ENCODE results near the gene MSH6. TPM values are rescaled to one million over a fixed set of nuclear protein-coding genes. Genes with fewer than 3 reads are reported as not detected.

MSH6 gene
- total and polyA plus RNA-seq, 2 of the 13 experiments (the other 11 are each of a cell fraction or from before 2014, with no cell fraction given), result 20.8 to 113 TPM

DNA sequence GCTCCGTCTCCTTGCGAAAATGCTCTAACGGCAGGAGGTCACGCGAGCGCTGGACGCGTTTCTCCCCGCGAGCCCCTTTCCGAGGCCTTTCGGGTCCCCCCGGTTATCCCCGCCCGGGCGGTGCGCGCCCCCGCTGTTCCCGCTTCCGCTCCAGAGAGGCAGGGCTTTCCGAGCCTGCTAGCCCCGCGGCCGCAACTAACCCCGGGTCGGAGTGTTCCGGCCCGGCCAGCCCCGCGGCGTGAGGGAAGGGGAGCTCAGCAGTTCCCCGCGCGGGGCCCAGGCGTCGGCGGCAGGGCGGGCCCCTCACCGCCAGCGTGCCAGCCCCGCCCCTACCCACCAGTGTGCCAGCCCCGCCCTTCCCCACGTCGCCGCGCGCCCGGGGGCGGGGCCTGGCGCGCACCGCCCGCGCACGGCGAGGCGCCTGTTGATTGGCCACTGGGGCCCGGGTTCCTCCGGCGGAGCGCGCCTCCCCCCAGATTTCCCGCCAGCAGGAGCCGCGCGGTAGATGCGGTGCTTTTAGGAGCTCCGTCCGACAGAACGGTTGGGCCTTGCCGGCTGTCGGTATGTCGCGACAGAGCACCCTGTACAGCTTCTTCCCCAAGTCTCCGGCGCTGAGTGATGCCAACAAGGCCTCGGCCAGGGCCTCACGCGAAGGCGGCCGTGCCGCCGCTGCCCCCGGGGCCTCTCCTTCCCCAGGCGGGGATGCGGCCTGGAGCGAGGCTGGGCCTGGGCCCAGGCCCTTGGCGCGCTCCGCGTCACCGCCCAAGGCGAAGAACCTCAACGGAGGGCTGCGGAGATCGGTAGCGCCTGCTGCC, at the start of gene MSH6 (continued):
- TF ChIP-seq, protein P1, sequence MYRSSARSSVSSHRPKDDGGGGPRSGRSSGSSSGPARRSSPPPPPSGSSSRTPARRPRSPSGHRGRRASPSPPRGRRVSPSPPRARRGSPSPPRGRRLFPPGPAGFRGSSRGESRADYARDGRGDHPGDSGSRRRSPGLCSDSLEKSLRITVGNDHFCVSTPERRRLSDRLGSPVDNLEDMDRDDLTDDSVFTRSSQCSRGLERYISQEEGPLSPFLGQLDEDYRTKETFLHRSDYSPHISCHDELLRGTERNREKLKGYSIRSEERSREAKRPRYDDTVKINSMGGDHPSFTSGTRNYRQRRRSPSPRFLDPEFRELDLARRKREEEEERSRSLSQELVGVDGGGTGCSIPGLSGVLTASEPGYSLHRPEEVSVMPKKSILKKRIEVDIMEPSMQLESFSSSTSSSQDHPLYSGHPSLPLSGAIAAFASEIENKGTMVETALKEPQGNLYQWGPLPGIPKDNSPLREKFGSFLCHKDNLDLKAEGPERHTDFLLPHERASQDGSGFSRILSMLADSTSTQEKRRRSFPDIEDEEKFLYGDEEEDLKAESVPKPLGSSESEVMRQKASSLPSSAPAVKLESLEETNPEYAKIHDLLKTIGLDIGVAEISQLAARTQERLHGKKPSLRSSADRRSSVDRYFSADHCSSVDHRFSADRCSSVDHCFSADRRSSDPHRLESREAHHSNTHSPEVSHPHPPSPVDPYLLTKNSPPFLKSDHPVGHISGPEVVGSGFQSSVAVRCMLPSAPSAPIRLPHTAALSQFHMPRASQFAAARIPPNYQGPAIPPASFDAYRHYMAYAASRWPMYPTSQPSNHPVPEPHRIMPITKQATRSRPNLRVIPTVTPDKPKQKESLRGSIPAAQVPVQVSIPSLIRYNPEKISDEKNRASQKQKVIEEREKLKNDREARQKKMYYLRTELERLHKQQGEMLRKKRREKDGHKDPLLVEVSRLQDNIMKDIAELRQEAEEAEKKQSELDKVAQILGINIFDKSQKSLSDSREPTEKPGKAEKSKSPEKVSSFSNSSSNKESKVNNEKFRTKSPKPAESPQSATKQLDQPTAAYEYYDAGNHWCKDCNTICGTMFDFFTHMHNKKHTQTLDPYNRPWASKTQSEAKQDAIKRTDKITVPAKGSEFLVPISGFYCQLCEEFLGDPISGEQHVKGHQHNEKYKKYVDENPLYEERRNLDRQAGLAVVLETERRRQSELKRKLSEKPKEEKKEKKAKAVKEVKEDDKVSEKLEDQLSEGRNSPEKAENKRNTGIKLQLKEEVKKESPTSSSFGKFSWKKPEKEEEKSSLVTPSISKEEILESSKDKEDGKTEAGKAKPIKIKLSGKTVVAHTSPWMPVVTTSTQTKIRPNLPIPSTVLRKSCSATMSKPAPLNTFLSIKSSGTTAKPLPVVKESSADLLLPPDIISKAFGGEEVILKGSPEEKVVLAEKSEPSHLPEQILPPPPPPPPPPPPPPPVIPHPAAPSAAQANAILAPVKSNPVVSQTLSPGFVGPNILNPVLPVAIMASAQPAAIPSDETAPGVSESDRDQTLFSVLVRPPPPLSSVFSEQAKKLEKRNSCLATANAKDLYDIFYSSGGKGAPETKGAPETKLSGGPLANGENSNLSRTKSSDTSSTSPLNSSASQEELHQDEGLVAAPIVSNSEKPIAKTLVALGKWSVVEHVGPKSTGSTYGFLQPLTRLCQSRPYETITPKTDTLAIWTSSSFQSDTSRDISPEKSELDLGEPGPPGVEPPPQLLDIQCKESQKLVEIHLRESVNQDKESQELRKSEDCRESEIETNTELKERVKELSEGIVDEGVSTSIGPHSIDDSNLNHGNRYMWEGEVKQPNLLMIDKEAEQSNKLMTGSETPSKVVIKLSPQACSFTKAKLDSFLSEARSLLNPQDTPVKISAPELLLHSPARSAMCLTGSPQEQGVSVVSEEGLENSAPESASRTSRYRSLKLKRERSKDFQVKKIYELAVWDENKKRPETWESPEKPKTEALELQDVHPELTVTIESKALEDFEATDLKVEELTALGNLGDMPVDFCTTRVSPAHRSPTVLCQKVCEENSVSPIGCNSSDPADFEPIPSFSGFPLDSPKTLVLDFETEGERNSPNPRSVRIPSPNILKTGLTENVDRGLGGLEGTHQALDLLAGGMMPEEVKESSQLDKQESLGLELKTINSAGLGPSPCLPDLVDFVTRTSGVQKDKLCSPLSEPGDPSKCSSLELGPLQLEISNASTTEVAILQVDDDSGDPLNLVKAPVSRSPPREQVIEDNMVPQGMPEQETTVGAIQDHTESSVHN (CRISPR knock-in tag; IDR thresholded peaks at IDR 0.05), result no peak
- TF ChIP-seq SOX5 (CRISPR knock-in tag; IDR thresholded peaks at IDR 0.05; ENCODE audit: borderline replicate concordance) (no peak), ZNF598 (CRISPR knock-in tag; IDR thresholded peaks at IDR 0.05; ENCODE audit: borderline replicate concordance) (peak; percentile 71; the same call in 1 of the 2 replicates), RFXANK (CRISPR knock-in tag; IDR thresholded peaks at IDR 0.05) (no peak), SOX13 (IDR thresholded peaks at IDR 0.05) (no peak), SOX13 (CRISPR knock-in tag; conservative IDR thresholded peaks at IDR 0.05 in 1 of 2, IDR thresholded peaks at IDR 0.05 in 1 of 2) (no peak; a peak in 1 of 4 replicates), MED8 (CRISPR knock-in tag; IDR thresholded peaks at IDR 0.05; ENCODE audit: insufficient replicate concordance) (peak; percentile 76), HNRNPL (IDR thresholded peaks at IDR 0.05; ENCODE audit: low read depth, low read length) (0 out of 2 replicates have a peak, but pooled peaks have one; percentile 43), RAD21 (CRISPR knock-in tag; IDR thresholded peaks at IDR 0.05) (peak; percentile 40; the same call in 1 of the 2 replicates), DPF2 (CRISPR knock-in tag; IDR thresholded peaks at IDR 0.05; ENCODE audit: borderline replicate concordance, low read depth) (no peak), EZH2 (conservative IDR thresholded peaks at IDR 0.05; ENCODE audit: low read depth, low read length) (no peak), ZFP37 (CRISPR knock-in tag; IDR thresholded peaks at IDR 0.05; ENCODE audit: borderline replicate concordance) (no peak)
- TF ChIP-seq, protein P2, sequence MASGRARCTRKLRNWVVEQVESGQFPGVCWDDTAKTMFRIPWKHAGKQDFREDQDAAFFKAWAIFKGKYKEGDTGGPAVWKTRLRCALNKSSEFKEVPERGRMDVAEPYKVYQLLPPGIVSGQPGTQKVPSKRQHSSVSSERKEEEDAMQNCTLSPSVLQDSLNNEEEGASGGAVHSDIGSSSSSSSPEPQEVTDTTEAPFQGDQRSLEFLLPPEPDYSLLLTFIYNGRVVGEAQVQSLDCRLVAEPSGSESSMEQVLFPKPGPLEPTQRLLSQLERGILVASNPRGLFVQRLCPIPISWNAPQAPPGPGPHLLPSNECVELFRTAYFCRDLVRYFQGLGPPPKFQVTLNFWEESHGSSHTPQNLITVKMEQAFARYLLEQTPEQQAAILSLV (CRISPR knock-in tag; IDR thresholded peaks at IDR 0.05; ENCODE audit: borderline replicate concordance), result peak; percentile 97
- TF ChIP-seq, protein P3, sequence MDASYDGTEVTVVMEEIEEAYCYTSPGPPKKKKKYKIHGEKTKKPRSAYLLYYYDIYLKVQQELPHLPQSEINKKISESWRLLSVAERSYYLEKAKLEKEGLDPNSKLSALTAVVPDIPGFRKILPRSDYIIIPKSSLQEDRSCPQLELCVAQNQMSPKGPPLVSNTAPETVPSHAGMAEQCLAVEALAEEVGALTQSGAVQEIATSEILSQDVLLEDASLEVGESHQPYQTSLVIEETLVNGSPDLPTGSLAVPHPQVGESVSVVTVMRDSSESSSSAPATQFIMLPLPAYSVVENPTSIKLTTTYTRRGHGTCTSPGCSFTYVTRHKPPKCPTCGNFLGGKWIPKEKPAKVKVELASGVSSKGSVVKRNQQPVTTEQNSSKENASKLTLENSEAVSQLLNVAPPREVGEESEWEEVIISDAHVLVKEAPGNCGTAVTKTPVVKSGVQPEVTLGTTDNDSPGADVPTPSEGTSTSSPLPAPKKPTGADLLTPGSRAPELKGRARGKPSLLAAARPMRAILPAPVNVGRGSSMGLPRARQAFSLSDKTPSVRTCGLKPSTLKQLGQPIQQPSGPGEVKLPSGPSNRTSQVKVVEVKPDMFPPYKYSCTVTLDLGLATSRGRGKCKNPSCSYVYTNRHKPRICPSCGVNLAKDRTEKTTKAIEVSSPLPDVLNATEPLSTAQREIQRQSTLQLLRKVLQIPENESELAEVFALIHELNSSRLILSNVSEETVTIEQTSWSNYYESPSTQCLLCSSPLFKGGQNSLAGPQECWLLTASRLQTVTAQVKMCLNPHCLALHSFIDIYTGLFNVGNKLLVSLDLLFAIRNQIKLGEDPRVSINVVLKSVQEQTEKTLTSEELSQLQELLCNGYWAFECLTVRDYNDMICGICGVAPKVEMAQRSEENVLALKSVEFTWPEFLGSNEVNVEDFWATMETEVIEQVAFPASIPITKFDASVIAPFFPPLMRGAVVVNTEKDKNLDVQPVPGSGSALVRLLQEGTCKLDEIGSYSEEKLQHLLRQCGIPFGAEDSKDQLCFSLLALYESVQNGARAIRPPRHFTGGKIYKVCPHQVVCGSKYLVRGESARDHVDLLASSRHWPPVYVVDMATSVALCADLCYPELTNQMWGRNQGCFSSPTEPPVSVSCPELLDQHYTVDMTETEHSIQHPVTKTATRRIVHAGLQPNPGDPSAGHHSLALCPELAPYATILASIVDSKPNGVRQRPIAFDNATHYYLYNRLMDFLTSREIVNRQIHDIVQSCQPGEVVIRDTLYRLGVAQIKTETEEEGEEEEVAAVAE (CRISPR knock-in tag; IDR thresholded peaks at IDR 0.05; ENCODE audit: borderline replicate concordance), result no peak; the same call in 1 of the 2 replicates
